Measurements from ENCODE around the gene ASAP3. TPM values are rescaled to one million over a fixed set of nuclear protein-coding genes. Genes with fewer than 3 reads are reported as not detected.

Gene ASAP3
- total RNA-seq, 1 donor from 2014 or later: 33.5 TPM

Other genes starting within 250 kb of the ASAP3 start
- 109 and 113 TPM in 2 replicates for gene HNRNPR, start 139.9 kb downstream of the ASAP3 start, total RNA-seq
- 12.2 and 13.0 TPM in 2 replicates for gene ZNF436, start 114.3 kb downstream of the ASAP3 start, total RNA-seq
- 3.3 and 3.4 TPM in 2 replicates for gene TCEA3, start 59.4 kb downstream of the ASAP3 start, total RNA-seq
- gene E2F2, start 47.1 kb upstream of the ASAP3 start, total RNA-seq: 0.11 TPM in 1 of 2 replicates, not detected in the other
- 91.4 and 94.3 TPM in 2 replicates for gene ID3, start 75.3 kb upstream of the ASAP3 start, total RNA-seq
- gene RPL11, start 207.6 kb upstream of the ASAP3 start, total RNA-seq: 737 and 804 TPM in 2 replicates